GF-D8 (cell line): Measurements from ENCODE around the gene DCUN1D3.
A peak's percentile ranks its signal among the peaks of the same experiment; 100 is the strongest.
"Not testable (repeated sequence)": the region's sequence is repeated elsewhere in the genome, so short reads cannot be mapped to it uniquely, and the experiment has no call there.

ENCODE experiments used
- DNase-seq: peaks from one replicate; lab custom pipeline; 2025; lab: John Stamatoyannopoulos, UW

Gene DCUN1D3

GRCh38 chr16:20862162-20862960 is 37.8 kb downstream of the DCUN1D3 start:
- DNase-seq, result no peak

GRCh38 chr16:20860995-20861394 is 39.2 kb downstream of the DCUN1D3 start:
- DNase-seq, result not testable (repeated sequence)

GRCh38 chr16:20860361-20860760 is 39.8 kb downstream of the DCUN1D3 start:
- DNase-seq, result no peak

GRCh38 chr16:20859699-20860098 is 40.5 kb downstream of the DCUN1D3 start:
- DNase-seq, result no peak

GRCh38 chr16:20859229-20859628 is 40.9 kb downstream of the DCUN1D3 start:
- DNase-seq, result no peak

GRCh38 chr16:20857281-20857680 is 42.9 kb downstream of the DCUN1D3 start:
- no peak for DNase-seq

GRCh38 chr16:20854963-20855362 is 45.2 kb downstream of the DCUN1D3 start:
- no peak for DNase-seq

- no peak for DNase-seq
Measured at GRCh38 chr16:20853981-20854620, 46.1 kb downstream of the DCUN1D3 start.

GRCh38 chr16:20853143-20853542 is 47.0 kb downstream of the DCUN1D3 start:
- no peak for DNase-seq

GRCh38 chr16:20851601-20852000 is 48.6 kb downstream of the DCUN1D3 start:
- DNase-seq, result peak; percentile 26

GRCh38 chr16:20850981-20851380 is 49.2 kb downstream of the DCUN1D3 start:
- DNase-seq, result peak; percentile 35

GRCh38 chr16:20849589-20850390 is 50.4 kb downstream of the DCUN1D3 start:
- DNase-seq, result peak; percentile 58

- peak; percentile 7 for DNase-seq
Measured at GRCh38 chr16:20847550-20847949, 52.6 kb downstream of the DCUN1D3 start.

GRCh38 chr16:20846551-20846950 is 53.6 kb downstream of the DCUN1D3 start:
- no peak for DNase-seq

GRCh38 chr16:20846030-20846429 is 54.1 kb downstream of the DCUN1D3 start:
- no peak for DNase-seq

GRCh38 chr16:20844588-20844987 is 55.6 kb downstream of the DCUN1D3 start:
- DNase-seq, result peak; percentile 86

GRCh38 chr16:20844054-20844453 is 56.1 kb downstream of the DCUN1D3 start:
- no peak for DNase-seq

- DNase-seq, result no peak
Measured at GRCh38 chr16:20839504-20839903, 60.7 kb downstream of the DCUN1D3 start.

- no peak for DNase-seq
Measured at GRCh38 chr16:20838240-20838639, 61.9 kb downstream of the DCUN1D3 start.

GRCh38 chr16:20833086-20833485 is 67.1 kb downstream of the DCUN1D3 start:
- no peak for DNase-seq

- no peak for DNase-seq
Measured at GRCh38 chr16:20830372-20830771, 69.8 kb downstream of the DCUN1D3 start.

- no peak for DNase-seq
Measured at GRCh38 chr16:20829536-20829935, 70.6 kb downstream of the DCUN1D3 start.
